ENCODE results near the gene GORAB. TPM values are rescaled to one million over a fixed set of nuclear protein-coding genes. Genes with fewer than 3 reads are reported as not detected.

Gene GORAB
- total and polyA plus RNA-seq, 2 of the 8 experiments (the other 6 are each of a cell fraction or from before 2014, with no cell fraction given): 4.0 to 9.6 TPM

GRCh38 chr1:170586321-170587252 lies 54.6 kb downstream of the GORAB start:
- ChIA-PET POLR2A (ENCODE audit: partially characterized antibody) (no interaction called here), CTCF (ENCODE audit: partially characterized antibody) (no interaction called here)
- H3K4me2 ChIP-seq (ENCODE audit: insufficient read depth in 1 of 2, low read depth in 2 of 2, low read length in 2 of 2): 0 out of 4 replicates have a peak overlapping the region, but pooled peaks of 1 of the 2 experiments have one; percentile 19
- H3K36me3 ChIP-seq (ENCODE audit: control insufficient read depth in 2 of 4, insufficient read depth in 4 of 4, low read length in 3 of 4): no peaks in the 10 kb centered on the region
- peaks cover 0 to 4% (median 2%) of the 10 kb centered on the region in 4 experiments; a peak in 3 of 7 replicates for H3K4me1 ChIP-seq (replicated peaks in 1 of 4; ENCODE audit: control insufficient read depth in 3 of 4, insufficient read depth in 4 of 4, low read length in 3 of 4)
- H3K79me1 ChIP-seq (ENCODE audit: low read depth, low read length): no peaks in the 10 kb centered on the region
- no peaks in the 10 kb centered on the region for H3K9me3 ChIP-seq (ENCODE audit: insufficient read depth in 2 of 2, low read depth in 1 of 2, low read length in 1 of 2)
- H2BK120ac ChIP-seq (replicated peaks; ENCODE audit: low read depth, low read length): no peak overlapping the region
- H3K4me3 ChIP-seq (ENCODE audit: extremely low read depth in 1 of 4, insufficient read depth in 2 of 4, low read depth in 3 of 4, low read length in 4 of 4): no peak overlapping the region
- H4K20me1 ChIP-seq (replicated peaks in 1 of 2; ENCODE audit: control insufficient read depth in 1 of 2, insufficient read depth in 2 of 2, low read length in 2 of 2): peaks cover 0 to 2% of the 10 kb centered on the region in 2 experiments
- no peak overlapping the region for H2BK5ac ChIP-seq (ENCODE audit: low read depth, low read length)
- peak; percentile 60 for FAIRE-seq
- H3K18ac ChIP-seq (ENCODE audit: extremely low read depth, low read length): no peak overlapping the region
- no peak overlapping the region for H4K5ac ChIP-seq (ENCODE audit: insufficient read length, low read depth, low read length)
- no peak for TF ChIP-seq RFX5 (IDR thresholded peaks at IDR 0.05; ENCODE audit: borderline replicate concordance, low read depth, low read length)
- peak; percentile 56; the same call in 1 of the 2 replicates for TF ChIP-seq SRF (IDR thresholded peaks at IDR 0.05; ENCODE audit: low read depth, low read length)
- TF ChIP-seq POLR2AphosphoS5 (IDR thresholded peaks at IDR 0.05; ENCODE audit: low read depth, low read length): 0 out of 2 replicates have a peak, but pooled peaks have one; percentile 26
- TF ChIP-seq HDAC2 (IDR thresholded peaks at IDR 0.05; ENCODE audit: borderline replicate concordance in 1 of 2, low read depth in 2 of 2, low read length in 2 of 2): no peak
- TF ChIP-seq, protein P1, sequence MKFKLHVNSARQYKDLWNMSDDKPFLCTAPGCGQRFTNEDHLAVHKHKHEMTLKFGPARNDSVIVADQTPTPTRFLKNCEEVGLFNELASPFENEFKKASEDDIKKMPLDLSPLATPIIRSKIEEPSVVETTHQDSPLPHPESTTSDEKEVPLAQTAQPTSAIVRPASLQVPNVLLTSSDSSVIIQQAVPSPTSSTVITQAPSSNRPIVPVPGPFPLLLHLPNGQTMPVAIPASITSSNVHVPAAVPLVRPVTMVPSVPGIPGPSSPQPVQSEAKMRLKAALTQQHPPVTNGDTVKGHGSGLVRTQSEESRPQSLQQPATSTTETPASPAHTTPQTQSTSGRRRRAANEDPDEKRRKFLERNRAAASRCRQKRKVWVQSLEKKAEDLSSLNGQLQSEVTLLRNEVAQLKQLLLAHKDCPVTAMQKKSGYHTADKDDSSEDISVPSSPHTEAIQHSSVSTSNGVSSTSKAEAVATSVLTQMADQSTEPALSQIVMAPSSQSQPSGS (IDR thresholded peaks at IDR 0.05; ENCODE audit: low read length): no peak
- H3K14ac ChIP-seq (ENCODE audit: insufficient read length): no peak overlapping the region
- no peak overlapping the region for H2BK15ac ChIP-seq (ENCODE audit: low read length)
- no peak overlapping the region for H2BK12ac ChIP-seq (ENCODE audit: low read depth, low read length)
- H3K27ac ChIP-seq (ENCODE audit: low read depth, low read length): no peak overlapping the region
- H3K79me2 ChIP-seq (ENCODE audit: control insufficient read depth in 1 of 2, insufficient read depth in 2 of 2, low read length in 2 of 2): no peaks in the 10 kb centered on the region
- H3K56ac ChIP-seq (replicated peaks; ENCODE audit: insufficient read length, low read depth, low read length): no peak overlapping the region
- H2AK5ac ChIP-seq (ENCODE audit: low read depth, low read length): no peak overlapping the region
- H4K91ac ChIP-seq (replicated peaks; ENCODE audit: insufficient read length, low read length): no peak overlapping the region
- H3K4ac ChIP-seq (replicated peaks; ENCODE audit: insufficient read length, low read depth, low read length): no peak overlapping the region
- no peak overlapping the region for H3K23ac ChIP-seq (ENCODE audit: insufficient read length)
- no peak overlapping the region for H4K8ac ChIP-seq (ENCODE audit: extremely low read depth, insufficient read depth, low read length)
- no peak overlapping the region for H2AFZ ChIP-seq (ENCODE audit: low read length)
- H3K23me2 ChIP-seq (ENCODE audit: low read depth, low read length): no peaks in the 10 kb centered on the region; the same call in 1 of the 2 replicates
- 51% methylated on average over 11 of the region's 11 CpGs; no CpG with 5 or more reads in 1 of the 2 experiments for WGBS, 2 experiments (ENCODE audit: extremely low coverage in 1 of 2, insufficient coverage in 1 of 2, insufficient read length in 1 of 2, insufficient replicate concordance in 2 of 2, low coverage in 1 of 2, low lambda C conversion rate in 2 of 2, missing lambda C conversion rate in 1 of 2)
- H3K27me3 ChIP-seq (replicated peaks in 1 of 4; ENCODE audit: control insufficient read depth in 3 of 4, extremely low read depth in 1 of 4, insufficient read depth in 3 of 4, low read length in 3 of 4): peaks cover 6 to 37% (median 12%) of the 10 kb centered on the region in 4 experiments
- no peak for DNase-seq (ENCODE audit: low read depth in 1 of 2, low spot score in 2 of 2)
- H2BK20ac ChIP-seq (ENCODE audit: low read length): no peak overlapping the region
- H3K9ac ChIP-seq (replicated peaks in 1 of 4; ENCODE audit: extremely low read depth in 1 of 4, low read depth in 3 of 4, low read length in 3 of 4): no peak overlapping the region

All from H1 (cell line).